22Rv1 (cell line): ENCODE results near the gene ZBTB7C.

Source experiments
- ZFX ChIP-seq: fragments of 450-650 bp; IDR thresholded peaks from 2 replicates; pipeline ENCODE4 v1.6.1; 2017; ENCODE audit warnings: antibody characterized with exemption, borderline replicate concordance
- TF ChIP-seq, protein P1 (sequence below): fragments of 450-650 bp; IDR thresholded peaks from 2 replicates; pipeline ENCODE4 v1.5.1; 2017; ENCODE audit warnings: mild to moderate bottlenecking

DNA sequence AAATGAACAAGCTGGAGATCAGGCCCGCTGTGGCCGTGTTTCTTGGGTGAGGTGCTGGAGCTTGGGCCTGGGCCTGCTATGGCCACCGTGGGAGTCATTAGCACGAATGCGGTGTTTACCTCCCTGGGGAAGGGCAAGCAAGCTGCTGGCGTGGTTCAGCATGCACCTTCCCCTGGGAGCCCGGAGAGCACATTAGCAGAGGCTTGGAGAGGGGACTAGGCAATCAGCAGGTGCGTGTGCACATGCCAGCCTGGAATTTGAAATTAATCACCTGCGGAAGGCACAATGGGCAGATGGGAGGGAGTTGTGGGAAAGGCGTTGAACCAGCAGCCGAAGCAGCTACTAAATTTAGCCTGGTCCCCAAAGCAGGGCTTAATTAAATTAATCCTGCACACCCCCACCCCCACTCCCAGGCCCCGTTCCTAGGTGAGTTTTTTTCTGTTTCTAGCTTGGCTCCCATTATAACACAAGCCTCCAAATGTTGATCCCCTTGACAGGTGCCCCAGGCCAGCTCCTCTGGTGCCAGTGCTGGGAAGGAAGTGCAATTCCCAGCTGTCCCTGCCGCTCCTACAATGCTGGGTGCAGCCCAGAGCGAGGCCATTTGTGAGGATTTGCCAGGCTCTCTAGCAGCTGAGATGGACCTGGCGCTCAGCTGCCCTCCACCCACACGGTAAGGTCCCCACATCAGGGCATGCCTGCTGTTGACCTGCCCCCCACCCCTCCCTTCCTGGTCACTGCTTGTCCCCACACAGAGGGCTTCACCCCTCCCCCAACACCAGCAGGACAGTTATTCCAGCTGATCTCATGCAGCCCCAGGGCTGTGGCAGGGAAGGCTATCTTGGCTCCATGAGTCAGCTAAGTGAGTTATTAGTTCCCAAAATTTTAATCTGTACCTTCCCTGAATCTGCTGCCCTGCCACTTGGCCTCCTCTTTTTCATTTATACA lies 115.0 kb downstream of the ZBTB7C start:
- TF ChIP-seq, protein P1, sequence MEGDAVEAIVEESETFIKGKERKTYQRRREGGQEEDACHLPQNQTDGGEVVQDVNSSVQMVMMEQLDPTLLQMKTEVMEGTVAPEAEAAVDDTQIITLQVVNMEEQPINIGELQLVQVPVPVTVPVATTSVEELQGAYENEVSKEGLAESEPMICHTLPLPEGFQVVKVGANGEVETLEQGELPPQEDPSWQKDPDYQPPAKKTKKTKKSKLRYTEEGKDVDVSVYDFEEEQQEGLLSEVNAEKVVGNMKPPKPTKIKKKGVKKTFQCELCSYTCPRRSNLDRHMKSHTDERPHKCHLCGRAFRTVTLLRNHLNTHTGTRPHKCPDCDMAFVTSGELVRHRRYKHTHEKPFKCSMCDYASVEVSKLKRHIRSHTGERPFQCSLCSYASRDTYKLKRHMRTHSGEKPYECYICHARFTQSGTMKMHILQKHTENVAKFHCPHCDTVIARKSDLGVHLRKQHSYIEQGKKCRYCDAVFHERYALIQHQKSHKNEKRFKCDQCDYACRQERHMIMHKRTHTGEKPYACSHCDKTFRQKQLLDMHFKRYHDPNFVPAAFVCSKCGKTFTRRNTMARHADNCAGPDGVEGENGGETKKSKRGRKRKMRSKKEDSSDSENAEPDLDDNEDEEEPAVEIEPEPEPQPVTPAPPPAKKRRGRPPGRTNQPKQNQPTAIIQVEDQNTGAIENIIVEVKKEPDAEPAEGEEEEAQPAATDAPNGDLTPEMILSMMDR: no peak
- TF ChIP-seq ZFX: no peak
